B cell (primary cell): ENCODE data around the gene FAM111B. TPM values are rescaled to one million over a fixed set of nuclear protein-coding genes. Genes with fewer than 3 reads are reported as not detected.

Source experiments
- ATAC-seq: fragments of 200-7000 bp; cut with Tn5 transposase; one replicate; pipeline ENCODE4 v1.10.0; 2021; ENCODE audit warnings: low read depth, mild to moderate bottlenecking, moderate number of reproducible peaks, moderate library complexity
- CTCF ChIA-PET: fragments of 350-600 bp; sonication (Branson Sonifier 250); formaldehyde crosslinking; loops from one replicate; lab custom pipeline; 2021; ENCODE audit warnings: antibody characterized with exemption, inconsistent platforms; lab: Charles Lee
- POLR2A ChIA-PET: fragments of 350-600 bp; sonication (Branson Sonifier 250); formaldehyde crosslinking; loops from one replicate; lab custom pipeline; 2021; ENCODE audit warnings: antibody characterized with exemption; lab: Charles Lee
- DNase-seq: peaks from one replicate; pipeline ENCODE4 v3.0.0; 2013
- H2AFZ ChIP-seq: 2 replicates; pipeline ENCODE4 v1.6.1; 2012; ENCODE audit warnings: mild to moderate bottlenecking, low read depth, low read length; ENCODE audit not compliant: insufficient read depth, poor library complexity, severe bottlenecking
- H3K27ac ChIP-seq, 2 donors: 1 replicate in 1 of 2; 2 replicates in 1 of 2; pipeline ENCODE4 v1.5.1; 2012 to 2013; ENCODE audit warnings: low read length in 2 of 2, mild to moderate bottlenecking in 2 of 2, moderate library complexity in 1 of 2
- H3K27me3 ChIP-seq, 4 experiments: fragments of 200-600 bp in 1 of 4; sonication (generic) in 1 of 4; replicated peaks in 1 of 4; 1 replicate in 2 of 4; 2 replicates in 2 of 4; pipeline versions ENCODE4 v1.6.1 to v1.7.0; 2013 to 2016; ENCODE audit warnings: low read length in 3 of 4, mild to moderate bottlenecking in 2 of 4, mixed read lengths in 1 of 4, moderate library complexity in 1 of 4; ENCODE audit not compliant: insufficient read depth in 4 of 4, control insufficient read depth in 3 of 4; ENCODE audit errors: control extremely low read depth in 1 of 4
- H3K36me3 ChIP-seq, 2 experiments: replicated peaks in 1 of 2; 1 replicate in 1 of 2; 2 replicates in 1 of 2; pipeline versions ENCODE4 v1.6.1 to v1.7.1; 2013; ENCODE audit warnings: low read length in 1 of 2; ENCODE audit not compliant: insufficient read depth in 2 of 2, control insufficient read depth in 1 of 2; ENCODE audit errors: control extremely low read depth in 1 of 2, extremely low read depth in 1 of 2
- H3K4me1 ChIP-seq, 2 donors: fragments of 200-600 bp in 1 of 2; sonication (generic) in 1 of 2; 1 replicate in 1 of 2; 2 replicates in 1 of 2; pipeline versions ENCODE4 v1.5.1 to v1.6.1; 2013 to 2017; ENCODE audit warnings: low read length in 2 of 2; ENCODE audit not compliant: control insufficient read depth in 2 of 2, insufficient read depth in 2 of 2
- H3K4me2 ChIP-seq: replicated peaks from 2 replicates; pipeline ENCODE3; 2012; ENCODE audit warnings: mild to moderate bottlenecking, low read depth, low read length; ENCODE audit not compliant: poor library complexity, severe bottlenecking
- H3K4me3 ChIP-seq, 5 experiments: fragments of 200-600 bp in 1 of 5; sonication (generic) in 1 of 5; 1 replicate in 3 of 5; 2 replicates in 2 of 5; pipeline versions ENCODE4 v1.5.1 to v1.7.0; 2011 to 2016; ENCODE audit warnings: low read length in 4 of 5, mild to moderate bottlenecking in 4 of 5, low read depth in 2 of 5, control low read depth in 1 of 5, moderate library complexity in 1 of 5; ENCODE audit not compliant: insufficient read depth in 1 of 5; ENCODE audit errors: control extremely low read depth in 1 of 5, extremely low read depth in 1 of 5
- H3K79me2 ChIP-seq: fragments of 200-600 bp; sonication (generic); one replicate; pipeline ENCODE4 v1.6.0; 2016; ENCODE audit warnings: low read length; ENCODE audit not compliant: control insufficient read depth, insufficient read depth
- H3K9ac ChIP-seq: fragments of 200-600 bp; sonication (generic); 2 replicates; pipeline ENCODE4 v1.6.1; 2017; ENCODE audit warnings: mild to moderate bottlenecking, low read length, moderate library complexity
- H3K9me3 ChIP-seq, 3 donors: one replicate each; pipeline versions ENCODE4 v1.6.1 to v1.7.1; 2013; ENCODE audit warnings: low read length in 2 of 3; ENCODE audit not compliant: control insufficient read depth in 2 of 3, insufficient read depth in 1 of 3; ENCODE audit errors: control extremely low read depth in 1 of 3
- H4K20me1 ChIP-seq: 2 replicates; pipeline ENCODE4 v1.6.0; 2012; ENCODE audit warnings: mild to moderate bottlenecking, low read length; ENCODE audit not compliant: insufficient read depth, control insufficient read depth, poor library complexity, severe bottlenecking
- H3K27ac Mint-ChIP-seq: one replicate; pipeline ENCODE4 v1.8.0; 2021; ENCODE audit warnings: mixed read lengths
- H3K27me3 Mint-ChIP-seq: one replicate; pipeline ENCODE4 v1.8.0; 2021; ENCODE audit warnings: mixed read lengths
- H3K4me1 Mint-ChIP-seq: one replicate; pipeline ENCODE4 v1.8.0; 2021; ENCODE audit warnings: mixed read lengths
- H3K4me3 Mint-ChIP-seq: one replicate; pipeline ENCODE4 v1.8.0; 2021; ENCODE audit warnings: mixed read lengths
- H3K9me3 Mint-ChIP-seq: one replicate; pipeline ENCODE4 v1.8.0; 2022; ENCODE audit warnings: mixed read lengths; ENCODE audit not compliant: insufficient read depth
- EZH2 ChIP-seq: IDR thresholded peaks from 2 replicates; pipeline ENCODE4 v1.6.1; 2012; ENCODE audit warnings: borderline replicate concordance, low read depth, mild to moderate bottlenecking, moderate library complexity, low read length; ENCODE audit not compliant: insufficient read depth, poor library complexity, severe bottlenecking
- WGBS: methylation state at CpG from one replicate; pipeline ENCODE4 v1.1.5; 2013; ENCODE audit warnings: missing lambda C conversion rate; ENCODE audit not compliant: insufficient coverage; 5-methylcytosine and 5-hydroxymethylcytosine counted together
- intact Hi-C: fragments of 100-400 bp; cut with micrococcal nuclease; formaldehyde crosslinking; loops from one replicate; pipeline ENCODE4 v1.10.0; 2022
- polyA plus RNA-seq: library from polyadenylated mRNA; depleted of rRNA; stranded (reverse); fragments of >200 nt; gene quantifications from 2 replicates; pipeline ENCODE4 v1.2.3, GENCODE V29; 2012
- total RNA-seq, 2 donors: library from RNA; stranded (reverse); fragments of 120-200 nt in 1 of 2; gene quantifications; 1 replicate in 1 of 2; 2 replicates in 1 of 2; pipeline versions ENCODE4 v1.2.3 to v1.2.4, GENCODE V29; 2013 to 2022
- TF ChIP-seq, protein P1 (sequence below): fragments of 200-600 bp; IDR thresholded peaks from one replicate; pipeline ENCODE4 v1.8.0; 2022; ENCODE audit warnings: antibody characterized with exemption, mild to moderate bottlenecking

The FAM111B gene
- total and polyA plus RNA-seq, 2 donors (not counting 1 experiment from before 2014, with no cell fraction given), result 3.6 to 155 TPM

DNA sequence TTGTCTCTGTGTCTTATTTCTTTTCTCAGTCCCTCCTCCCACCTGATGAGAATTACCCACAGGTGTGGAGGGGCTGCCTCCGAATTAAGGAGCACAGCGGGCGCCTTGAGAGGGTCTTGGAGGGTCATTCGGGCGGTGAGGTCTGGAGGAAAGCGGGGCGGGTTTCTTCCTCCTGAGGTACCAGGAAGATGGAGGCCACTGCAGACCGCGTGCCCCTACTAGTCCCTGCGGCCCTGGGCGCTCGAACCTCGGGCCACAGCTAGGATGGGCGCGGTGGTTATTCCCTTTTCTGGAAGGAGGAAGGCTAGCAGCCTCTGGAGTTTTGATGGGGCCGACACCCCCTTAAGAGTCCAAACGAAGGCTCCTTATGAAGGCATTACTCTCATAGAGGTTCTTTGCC lies 30.2 kb downstream of the FAM111B start:
- POLR2A ChIA-PET, result no interaction called here
- H3K9me3 ChIP-seq, result peaks cover under 1 to 3% (median 2%) of the 10 kb centered on the region in 3 donors
- Mint-ChIP-seq H3K27ac (no peak overlapping the region), H3K4me3 (no peak overlapping the region), H3K4me1 (peaks cover 43% of the 10 kb centered on the region), H3K27me3 (no peaks in the 10 kb centered on the region), H3K9me3 (peaks cover 1% of the 10 kb centered on the region)
- WGBS, result 95% methylated on average over 15 of the region's 17 CpGs
- ATAC-seq (no peak), DNase-seq (no peak)
- peaks cover 4 to 31% of the 10 kb centered on the region in 2 experiments for H3K36me3 ChIP-seq
- no peak overlapping the region for H2AFZ ChIP-seq
- H3K27ac ChIP-seq, result no peak overlapping the region
- H3K4me1 ChIP-seq, result peaks cover 22 to 27% of the 10 kb centered on the region in 2 donors
- H3K4me3 ChIP-seq, result no peak overlapping the region
- no peaks in the 10 kb centered on the region for H3K27me3 ChIP-seq
- intact Hi-C loops, result loop anchor here (5.0 kb wide), 1 partner anchor 1790 kb away; no protein-coding TSS in a partner anchor
- H3K79me2 ChIP-seq, result peaks cover 31% of the 10 kb centered on the region
- no peak overlapping the region for H3K9ac ChIP-seq
- no peaks in the 10 kb centered on the region for H4K20me1 ChIP-seq
- H3K4me2 ChIP-seq, result no peak overlapping the region
- CTCF ChIA-PET, result interaction anchor here (1.3 to 5.6 kb wide), 5 partner anchors 10 to 569 kb away, joined by 3 to 63 read pairs (median 14); partner anchors contain the start of gene DTX4
- no peak for TF ChIP-seq EZH2
- TF ChIP-seq, protein P1, sequence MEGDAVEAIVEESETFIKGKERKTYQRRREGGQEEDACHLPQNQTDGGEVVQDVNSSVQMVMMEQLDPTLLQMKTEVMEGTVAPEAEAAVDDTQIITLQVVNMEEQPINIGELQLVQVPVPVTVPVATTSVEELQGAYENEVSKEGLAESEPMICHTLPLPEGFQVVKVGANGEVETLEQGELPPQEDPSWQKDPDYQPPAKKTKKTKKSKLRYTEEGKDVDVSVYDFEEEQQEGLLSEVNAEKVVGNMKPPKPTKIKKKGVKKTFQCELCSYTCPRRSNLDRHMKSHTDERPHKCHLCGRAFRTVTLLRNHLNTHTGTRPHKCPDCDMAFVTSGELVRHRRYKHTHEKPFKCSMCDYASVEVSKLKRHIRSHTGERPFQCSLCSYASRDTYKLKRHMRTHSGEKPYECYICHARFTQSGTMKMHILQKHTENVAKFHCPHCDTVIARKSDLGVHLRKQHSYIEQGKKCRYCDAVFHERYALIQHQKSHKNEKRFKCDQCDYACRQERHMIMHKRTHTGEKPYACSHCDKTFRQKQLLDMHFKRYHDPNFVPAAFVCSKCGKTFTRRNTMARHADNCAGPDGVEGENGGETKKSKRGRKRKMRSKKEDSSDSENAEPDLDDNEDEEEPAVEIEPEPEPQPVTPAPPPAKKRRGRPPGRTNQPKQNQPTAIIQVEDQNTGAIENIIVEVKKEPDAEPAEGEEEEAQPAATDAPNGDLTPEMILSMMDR, result no peak

DNA sequence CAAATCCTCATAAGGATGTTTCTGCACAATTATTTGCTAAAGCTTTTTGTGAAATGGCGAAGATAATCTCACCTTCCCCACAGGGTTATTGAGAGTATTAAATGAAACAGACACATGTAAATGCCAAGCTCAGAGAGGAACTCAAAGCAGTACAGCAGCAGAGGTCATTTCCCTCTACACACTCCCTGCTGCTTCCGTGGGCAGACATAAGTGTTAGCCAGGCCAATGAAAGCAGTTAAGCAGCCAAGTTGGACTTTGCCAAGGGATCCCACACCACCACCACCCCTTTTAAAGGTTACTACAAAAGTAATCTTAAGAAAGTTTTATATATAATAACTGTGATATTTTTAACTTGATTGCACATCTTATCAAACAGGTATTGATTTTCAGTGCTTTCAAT lies 31.6 kb downstream of the FAM111B start:
- Mint-ChIP-seq H3K4me3 (no peak overlapping the region), H3K27ac (no peak overlapping the region)

More for the DNA sequence above, 31.6 kb downstream of the FAM111B start:
- Histone ChIP-seq H3K4me1 (peaks cover 27 to 35% of the 10 kb centered on the region in 2 donors), H3K9ac (no peak overlapping the region), H3K27ac (no peak overlapping the region), H3K4me3 (no peak overlapping the region), H3K9me3 (peaks cover 0 to under 1% (median 0%) of the 10 kb centered on the region in 3 donors), H3K79me2 (peaks cover 31% of the 10 kb centered on the region), H3K36me3 (peaks cover 2 to 17% of the 10 kb centered on the region in 2 experiments), H3K27me3 (no peaks in the 10 kb centered on the region), H3K4me2 (no peak overlapping the region), H2AFZ (no peak overlapping the region), H4K20me1 (no peaks in the 10 kb centered on the region)
- intact Hi-C loops, result loop anchor here (5.0 kb wide), 1 partner anchor 1791 kb away; no protein-coding TSS in a partner anchor
- DNase-seq (no peak), ATAC-seq (no peak)
- H3K27me3 Mint-ChIP-seq, result no peaks in the 10 kb centered on the region
- ChIA-PET CTCF (interaction anchor here (1.3 to 5.6 kb wide), 4 partner anchors 9 to 181 kb away, joined by 3 to 63 read pairs (median 10); partner anchors contain the start of gene DTX4), POLR2A (no interaction called here)
- H3K9me3 Mint-ChIP-seq, result no peaks in the 10 kb centered on the region
- WGBS, result no CpG with 5 or more reads among the region's 2 CpGs
- peaks cover 52% of the 10 kb centered on the region for H3K4me1 Mint-ChIP-seq
- TF ChIP-seq, protein P1, result no peak
- TF ChIP-seq EZH2, result no peak
